Astrocyte (in vitro differentiated cells and primary cell): ENCODE data around the gene CDCA4. TPM values are rescaled to one million over a fixed set of nuclear protein-coding genes. Genes with fewer than 3 reads are reported as not detected.
A peak's percentile ranks its signal among the peaks of the same experiment; 100 is the strongest.

Experiments used
- DNase-seq: peaks from one replicate; pipeline ENCODE4 v3.0.0-alpha.2; 2010; ENCODE audit warnings: low read depth
- FAIRE-seq: peaks from 2 replicates; lab custom pipeline; 2011; peaks lifted over from hg19 to GRCh38; lab: Jason Lieb, UNC
- H2AFZ ChIP-seq: 2 replicates; pipeline ENCODE4 v1.6.0; 2012; ENCODE audit warnings: low read depth, low read length, inconsistent platforms
- H3K27ac ChIP-seq: 2 replicates; pipeline ENCODE4 v1.5.1; 2011; ENCODE audit warnings: low read depth, low read length, inconsistent platforms
- H3K27me3 ChIP-seq: 2 replicates; pipeline ENCODE4 v1.6.0; 2011; ENCODE audit warnings: low read length, inconsistent platforms; ENCODE audit not compliant: insufficient read depth
- H3K36me3 ChIP-seq: 2 replicates; pipeline ENCODE4 v1.5.1; 2011; ENCODE audit warnings: low read length, inconsistent platforms; ENCODE audit not compliant: insufficient read depth
- H3K4me1 ChIP-seq: 2 replicates; pipeline ENCODE4 v1.5.1; 2011; ENCODE audit warnings: low read length, inconsistent platforms; ENCODE audit not compliant: insufficient read depth
- H3K4me2 ChIP-seq: 2 replicates; pipeline ENCODE4 v1.6.0; 2012; ENCODE audit warnings: low read length, inconsistent platforms
- H3K4me3 ChIP-seq: 2 replicates; pipeline ENCODE4 v1.5.1; 2011; ENCODE audit warnings: low read depth, mild to moderate bottlenecking, low read length, inconsistent platforms; ENCODE audit not compliant: insufficient read depth
- H3K79me2 ChIP-seq: 2 replicates; pipeline ENCODE4 v1.6.0; 2012; ENCODE audit warnings: mild to moderate bottlenecking, low read length, inconsistent platforms; ENCODE audit not compliant: insufficient read depth
- H3K9ac ChIP-seq: 2 replicates; pipeline ENCODE4 v1.6.0; 2012; ENCODE audit warnings: mild to moderate bottlenecking, low read length, inconsistent platforms
- H3K9me3 ChIP-seq: 2 replicates; pipeline ENCODE4 v1.5.1; 2012; ENCODE audit warnings: low read depth, mild to moderate bottlenecking, low read length, inconsistent platforms; ENCODE audit not compliant: insufficient read depth
- H4K20me1 ChIP-seq: 2 replicates; pipeline ENCODE4 v1.6.0; 2012; ENCODE audit warnings: low read length, inconsistent platforms; ENCODE audit not compliant: insufficient read depth
- H3K27ac Mint-ChIP-seq: one replicate; pipeline ENCODE4 v1.8.0; 2021; ENCODE audit warnings: mild to moderate bottlenecking, mixed read lengths; ENCODE audit not compliant: unreplicated experiment
- H3K27me3 Mint-ChIP-seq: one replicate; pipeline ENCODE4 v1.8.0; 2021; ENCODE audit warnings: low read depth, mixed read lengths; ENCODE audit not compliant: unreplicated experiment
- H3K36me3 Mint-ChIP-seq: one replicate; pipeline ENCODE4 v1.8.0; 2021; ENCODE audit warnings: low read depth, mixed read lengths; ENCODE audit not compliant: unreplicated experiment
- H3K4me1 Mint-ChIP-seq: one replicate; pipeline ENCODE4 v1.8.0; 2021; ENCODE audit warnings: low read depth, mixed read lengths; ENCODE audit not compliant: unreplicated experiment
- H3K4me3 Mint-ChIP-seq: one replicate; pipeline ENCODE4 v1.8.0; 2021; ENCODE audit warnings: mild to moderate bottlenecking, moderate library complexity, mixed read lengths; ENCODE audit not compliant: unreplicated experiment
- H3K9me3 Mint-ChIP-seq: one replicate; pipeline ENCODE4 v1.8.0; 2021; ENCODE audit warnings: mild to moderate bottlenecking, mixed read lengths; ENCODE audit not compliant: unreplicated experiment
- EZH2 ChIP-seq: IDR thresholded peaks from 2 replicates; pipeline ENCODE4 v1.6.1; 2012; ENCODE audit warnings: mild to moderate bottlenecking, low read length, inconsistent platforms; ENCODE audit not compliant: insufficient read depth
- total RNA-seq: library from RNA; stranded (reverse); gene quantifications from 2 replicates; pipeline ENCODE4 v1.2.1, GENCODE V29; 2021
- TF ChIP-seq, protein P1 (sequence below): IDR thresholded peaks from 2 replicates; pipeline ENCODE4 v1.5.1; 2011; ENCODE audit warnings: low read depth, mild to moderate bottlenecking, inconsistent platforms, low read length, moderate library complexity; ENCODE audit not compliant: insufficient read depth

CDCA4 gene
- total RNA-seq, 1 donor from 2014 or later: 11.3 TPM

DNA sequence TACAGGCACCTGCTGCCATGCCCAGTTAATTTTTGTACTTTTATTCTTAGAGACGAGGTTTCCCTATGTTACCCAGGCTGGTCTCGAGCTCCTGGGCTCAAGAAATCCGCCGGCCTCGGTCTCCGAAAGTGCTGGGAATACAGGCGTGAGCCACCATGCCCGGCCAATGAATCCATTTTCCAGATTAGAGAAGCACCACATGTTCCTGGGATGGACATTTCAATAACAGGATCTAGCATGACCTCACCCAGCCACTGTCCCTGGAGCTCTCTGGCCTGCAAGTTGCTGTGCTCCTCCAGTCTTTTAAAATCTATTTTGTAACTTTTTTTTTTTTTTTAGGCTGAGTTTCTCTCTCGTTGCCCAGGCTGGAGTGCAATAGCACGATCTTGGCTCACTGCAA, 42.2 kb upstream of the CDCA4 start:
- Mint-ChIP-seq H3K4me1 (peaks cover 21% of the 10 kb centered on the region), H3K4me3 (no peak overlapping the region), H3K36me3 (no peaks in the 10 kb centered on the region), H3K27ac (no peak overlapping the region), H3K9me3 (no peaks in the 10 kb centered on the region), H3K27me3 (peaks cover 10% of the 10 kb centered on the region)
- no peak for TF ChIP-seq EZH2
- no peak for DNase-seq
- FAIRE-seq: no peak
- Histone ChIP-seq H3K9ac (no peak overlapping the region), H3K36me3 (no peaks in the 10 kb centered on the region), H4K20me1 (peaks cover 3% of the 10 kb centered on the region), H3K9me3 (no peaks in the 10 kb centered on the region), H3K4me3 (no peak overlapping the region), H3K27ac (no peak overlapping the region), H3K27me3 (no peaks in the 10 kb centered on the region), H3K4me2 (no peak overlapping the region), H3K4me1 (peaks cover 22% of the 10 kb centered on the region), H2AFZ (no peak overlapping the region), H3K79me2 (no peaks in the 10 kb centered on the region)

DNA sequence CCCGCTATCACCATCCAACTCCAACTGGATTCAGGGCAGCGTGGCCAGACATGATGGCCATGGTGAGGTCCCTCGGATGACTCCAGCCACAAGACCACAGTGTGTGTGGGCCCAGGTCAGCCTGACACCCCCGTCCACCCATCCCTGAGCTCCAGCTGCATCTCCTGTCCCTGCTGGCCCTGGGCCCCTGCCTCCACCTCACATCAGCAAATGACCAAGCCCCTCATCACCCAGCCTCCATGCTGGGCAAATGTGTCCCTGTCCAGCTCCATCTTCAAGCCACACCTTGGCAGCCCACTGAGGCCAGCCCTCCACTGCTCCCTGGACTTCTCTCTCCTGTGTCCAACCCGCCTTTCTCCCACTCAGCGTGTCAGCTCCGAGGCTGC, 41.2 kb upstream of the CDCA4 start:
- Mint-ChIP-seq H3K36me3 (no peaks in the 10 kb centered on the region), H3K4me3 (peak overlapping the region; percentile 57), H3K9me3 (no peaks in the 10 kb centered on the region), H3K4me1 (peaks cover 16% of the 10 kb centered on the region), H3K27me3 (peaks cover 10% of the 10 kb centered on the region), H3K27ac (peak overlapping the region; percentile 23)
- Histone ChIP-seq H3K4me2 (no peak overlapping the region), H3K4me1 (peaks cover 17% of the 10 kb centered on the region), H3K9ac (no peak overlapping the region), H3K36me3 (no peaks in the 10 kb centered on the region), H3K27me3 (no peaks in the 10 kb centered on the region), H2AFZ (no peak overlapping the region), H3K9me3 (no peaks in the 10 kb centered on the region), H3K4me3 (no peak overlapping the region), H3K79me2 (no peaks in the 10 kb centered on the region), H4K20me1 (peaks cover 3% of the 10 kb centered on the region), H3K27ac (no peak overlapping the region)
- FAIRE-seq: no peak
- TF ChIP-seq EZH2: no peak
- TF ChIP-seq, protein P1, sequence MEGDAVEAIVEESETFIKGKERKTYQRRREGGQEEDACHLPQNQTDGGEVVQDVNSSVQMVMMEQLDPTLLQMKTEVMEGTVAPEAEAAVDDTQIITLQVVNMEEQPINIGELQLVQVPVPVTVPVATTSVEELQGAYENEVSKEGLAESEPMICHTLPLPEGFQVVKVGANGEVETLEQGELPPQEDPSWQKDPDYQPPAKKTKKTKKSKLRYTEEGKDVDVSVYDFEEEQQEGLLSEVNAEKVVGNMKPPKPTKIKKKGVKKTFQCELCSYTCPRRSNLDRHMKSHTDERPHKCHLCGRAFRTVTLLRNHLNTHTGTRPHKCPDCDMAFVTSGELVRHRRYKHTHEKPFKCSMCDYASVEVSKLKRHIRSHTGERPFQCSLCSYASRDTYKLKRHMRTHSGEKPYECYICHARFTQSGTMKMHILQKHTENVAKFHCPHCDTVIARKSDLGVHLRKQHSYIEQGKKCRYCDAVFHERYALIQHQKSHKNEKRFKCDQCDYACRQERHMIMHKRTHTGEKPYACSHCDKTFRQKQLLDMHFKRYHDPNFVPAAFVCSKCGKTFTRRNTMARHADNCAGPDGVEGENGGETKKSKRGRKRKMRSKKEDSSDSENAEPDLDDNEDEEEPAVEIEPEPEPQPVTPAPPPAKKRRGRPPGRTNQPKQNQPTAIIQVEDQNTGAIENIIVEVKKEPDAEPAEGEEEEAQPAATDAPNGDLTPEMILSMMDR: no peak
- no peak for DNase-seq

DNA sequence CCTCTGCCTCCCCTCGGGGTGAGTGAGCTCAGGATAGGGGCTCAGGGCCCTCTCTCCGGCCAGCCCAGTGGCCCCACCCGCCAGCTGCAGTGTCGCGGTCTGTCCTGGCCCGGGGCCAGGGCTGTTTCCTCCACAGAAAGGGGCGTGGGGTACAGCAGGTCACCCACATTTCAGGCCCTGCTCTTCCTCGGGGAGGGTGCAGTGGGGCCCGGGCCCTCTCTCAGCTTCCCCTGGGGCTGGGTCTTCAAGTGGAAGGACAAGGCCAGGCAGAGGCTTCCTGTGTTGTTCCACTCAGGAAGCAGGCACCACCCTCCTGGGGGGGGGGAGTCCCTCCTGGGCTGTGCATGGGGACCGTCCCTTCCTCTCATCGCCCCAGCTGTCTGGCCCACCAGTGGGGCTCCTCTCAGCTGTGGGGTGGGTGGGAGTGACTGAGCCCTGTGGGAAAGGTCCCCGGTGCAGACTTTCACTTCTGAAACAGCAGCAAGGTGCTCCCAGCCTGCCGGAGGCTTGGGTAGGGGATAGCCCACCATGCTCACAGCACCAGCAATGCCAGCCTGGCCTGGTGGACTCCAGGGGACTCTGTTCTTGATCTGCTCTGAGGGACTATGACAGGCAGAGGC, 40.7 kb upstream of the CDCA4 start:
- Mint-ChIP-seq H3K27me3 (peaks cover 10% of the 10 kb centered on the region), H3K36me3 (no peaks in the 10 kb centered on the region), H3K4me1 (peaks cover 16% of the 10 kb centered on the region), H3K9me3 (no peaks in the 10 kb centered on the region), H3K4me3 (no peak overlapping the region), H3K27ac (no peak overlapping the region)
- Histone ChIP-seq H4K20me1 (peaks cover 3% of the 10 kb centered on the region), H3K36me3 (no peaks in the 10 kb centered on the region), H3K4me3 (no peak overlapping the region), H3K27me3 (no peaks in the 10 kb centered on the region), H3K79me2 (no peaks in the 10 kb centered on the region), H3K9me3 (no peaks in the 10 kb centered on the region), H3K27ac (no peak overlapping the region), H2AFZ (no peak overlapping the region), H3K4me1 (peaks cover 13% of the 10 kb centered on the region), H3K9ac (no peak overlapping the region), H3K4me2 (no peak overlapping the region)
- no peak for FAIRE-seq
- no peak for DNase-seq
- TF ChIP-seq EZH2: no peak
- TF ChIP-seq, protein P1: no peak
